Endothelial cell of umbilical vein (primary cell): ENCODE measurements around the gene MDH1. TPM values are rescaled to one million over a fixed set of nuclear protein-coding genes. Genes with fewer than 3 reads are reported as not detected.

Experiments
- BruUV-seq: library from RNA; stranded (reverse); fragments of 400-500 nt; replicated peaks from 2 replicates; lab custom pipeline; 2021; lab: Mats Ljungman, UMichigan
- CTCF ChIA-PET: fragments of 300-600, 350-600 bp; sonication (Branson Sonifier 250); formaldehyde crosslinking; loops from one replicate; lab custom pipeline; 2021; ENCODE audit warnings: antibody characterized with exemption, inconsistent platforms; lab: Charles Lee
- POLR2A ChIA-PET: fragments of 300-600, 350-600 bp; sonication (Branson Sonifier 250); formaldehyde crosslinking; loops from one replicate; lab custom pipeline; 2021; ENCODE audit warnings: antibody characterized with exemption, inconsistent platforms; lab: Charles Lee
- DNase-seq: peaks from one replicate; pipeline ENCODE4 v3.0.0-alpha.2; 2011; ENCODE audit warnings: low read depth, low spot score
- FAIRE-seq: peaks from 2 replicates; lab custom pipeline; 2011; peaks lifted over from hg19 to GRCh38; lab: Jason Lieb, UNC
- H2AFZ ChIP-seq: 2 replicates; pipeline ENCODE4 v1.6.0; 2012; ENCODE audit warnings: low read depth, low read length, control low read depth, inconsistent platforms
- H3K27ac ChIP-seq: 2 replicates; pipeline ENCODE4 v1.5.1; 2011; ENCODE audit warnings: low read depth, mild to moderate bottlenecking, control low read depth, low read length, moderate library complexity; ENCODE audit not compliant: insufficient read depth
- H3K27me3 ChIP-seq, 2 experiments: 2 replicates each; pipeline versions ENCODE4 v1.6.0 to v1.6.1; 2011; ENCODE audit warnings: low read length in 2 of 2, mixed read lengths in 1 of 2; ENCODE audit not compliant: control insufficient read depth in 2 of 2, insufficient read depth in 2 of 2
- H3K36me3 ChIP-seq, 2 experiments: 2 replicates in 1 of 2; 3 replicates in 1 of 2; pipeline ENCODE4 v1.5.1; 2011; ENCODE audit warnings: low read length in 2 of 2, mild to moderate bottlenecking in 1 of 2, moderate library complexity in 1 of 2; ENCODE audit not compliant: control insufficient read depth in 2 of 2, insufficient read depth in 2 of 2; ENCODE audit errors: extremely low read depth in 1 of 2
- H3K4me1 ChIP-seq: 3 replicates; pipeline ENCODE4 v1.5.1; 2011; ENCODE audit warnings: mild to moderate bottlenecking, low read length; ENCODE audit not compliant: control insufficient read depth, insufficient read depth; ENCODE audit errors: extremely low read depth
- H3K4me2 ChIP-seq: 2 replicates; pipeline ENCODE4 v1.6.1; 2011; ENCODE audit warnings: low read length, control low read depth, mixed read lengths; ENCODE audit not compliant: insufficient read depth
- H3K4me3 ChIP-seq, 3 experiments: fragments of 200-600 bp in 1 of 3; sonication (generic), shearing (Covaris generic) in 1 of 3; replicated peaks in 1 of 3; 2 replicates each; pipeline ENCODE4 v1.5.1; 2011 to 2016; ENCODE audit warnings: control low read depth in 3 of 3, low read length in 3 of 3, mild to moderate bottlenecking in 2 of 3, inconsistent platforms in 1 of 3, low read depth in 1 of 3, moderate library complexity in 1 of 3; ENCODE audit not compliant: insufficient read depth in 1 of 3
- H3K79me2 ChIP-seq: 2 replicates; pipeline ENCODE4 v1.6.0; 2012; ENCODE audit warnings: low read length, inconsistent platforms; ENCODE audit not compliant: control insufficient read depth, insufficient read depth
- H3K9ac ChIP-seq: replicated peaks from 2 replicates; pipeline ENCODE3; 2011; ENCODE audit warnings: low read length, control low read depth; ENCODE audit not compliant: insufficient read depth; ENCODE audit errors: extremely low read depth
- H3K9me1 ChIP-seq: replicated peaks from 3 replicates; pipeline ENCODE4 v1.6.0; 2011; ENCODE audit warnings: mild to moderate bottlenecking, low read length; ENCODE audit not compliant: control insufficient read depth, insufficient read depth; ENCODE audit errors: extremely low read depth
- H3K9me3 ChIP-seq: replicated peaks from 2 replicates; pipeline ENCODE4 v1.5.1; 2012; ENCODE audit warnings: low read length, inconsistent platforms; ENCODE audit not compliant: control insufficient read depth, insufficient read depth
- H4K20me1 ChIP-seq: replicated peaks from 2 replicates; pipeline ENCODE3; 2011; ENCODE audit warnings: mild to moderate bottlenecking, low read length; ENCODE audit not compliant: control insufficient read depth, insufficient read depth; ENCODE audit errors: extremely low read depth
- EZH2 ChIP-seq: IDR thresholded peaks from 2 replicates; pipeline ENCODE4 v1.6.1; 2012; ENCODE audit warnings: borderline replicate concordance, low read depth, mild to moderate bottlenecking, moderate library complexity, low read length, inconsistent platforms; ENCODE audit not compliant: severe bottlenecking
- FOS ChIP-seq: IDR thresholded peaks from 2 replicates; pipeline ENCODE4 v1.6.1; 2011; ENCODE audit warnings: mild to moderate bottlenecking, low read length, moderate library complexity, borderline replicate concordance; ENCODE audit not compliant: insufficient read depth
- GATA2 ChIP-seq: IDR thresholded peaks from 2 replicates; pipeline ENCODE4 v1.7.0; 2011; ENCODE audit warnings: low read depth, mild to moderate bottlenecking, moderate library complexity, mixed read lengths, low read length; ENCODE audit not compliant: insufficient read length, insufficient read depth
- JUN ChIP-seq: IDR thresholded peaks from 2 replicates; pipeline ENCODE4 v1.6.1; 2011; ENCODE audit warnings: borderline replicate concordance, low read depth; ENCODE audit not compliant: insufficient read length, insufficient read depth
- MYC ChIP-seq: IDR thresholded peaks from one replicate; pipeline ENCODE4 v1.6.1; 2011; ENCODE audit warnings: mild to moderate bottlenecking, low read depth, low read length
- POLR2A ChIP-seq: IDR thresholded peaks from 2 replicates; pipeline ENCODE4 v1.6.1; 2012; ENCODE audit warnings: low read depth, mild to moderate bottlenecking, control low read depth, low read length
- POLR2AphosphoS5 ChIP-seq: IDR thresholded peaks from 2 replicates; pipeline ENCODE4 v1.6.1; 2012; ENCODE audit warnings: low read depth, mild to moderate bottlenecking, control low read depth, low read length, moderate library complexity; ENCODE audit not compliant: insufficient read depth
- dilution Hi-C: fragments of 300-500 bp; cut with MboI; formaldehyde crosslinking; loops from one replicate; pipeline ENCODE4 v1.15.0; 2019; ENCODE audit warnings: low sequenced_read_pairs; ENCODE audit not compliant: extremely low pct_ligation_motif_present
- intact Hi-C: fragments of 100-400 bp; cut with micrococcal nuclease; formaldehyde crosslinking; loops from one replicate; pipeline ENCODE4 v1.10.0; 2022
- polyA plus RNA-seq, 4 experiments: library from polyadenylated mRNA; depleted of rRNA in 3 of 4; stranded (reverse) in 3 of 4; unstranded in 1 of 4; fragments of >200 nt; gene quantifications; 2 replicates each; pipeline versions ENCODE4 v1.2.1 to v1.2.3, GENCODE V29; 2011 to 2012; ENCODE audit warnings: missing spikeins in 1 of 4
- total RNA-seq: library from RNA; stranded (reverse); gene quantifications from 2 replicates; pipeline ENCODE4 v1.2.3, GENCODE V29; 2021
- TF ChIP-seq, protein P1 (sequence below), 2 donors: IDR thresholded peaks; 1 replicate in 1 of 2; 2 replicates in 1 of 2; pipeline ENCODE4 v1.5.1; 2011; ENCODE audit warnings: low read length in 2 of 2, mild to moderate bottlenecking in 2 of 2, moderate library complexity in 2 of 2, control low read depth in 1 of 2, inconsistent platforms in 1 of 2, low read depth in 1 of 2; ENCODE audit not compliant: insufficient read depth in 1 of 2; ENCODE audit errors: extremely low read depth in 1 of 2
- TF ChIP-seq, protein P2 (sequence below): IDR thresholded peaks from 2 replicates; pipeline ENCODE4 v1.6.1; 2011; ENCODE audit not compliant: insufficient read depth, insufficient read length

Gene MDH1
- total and polyA plus RNA-seq, 2 donors (not counting 3 experiments of a cell fraction or from before 2014, with no cell fraction given): 107 to 121 TPM

- TF ChIP-seq POLR2AphosphoS5 (no peak), JUN (no peak), POLR2A (no peak), GATA2 (no peak)
- TF ChIP-seq, protein P1, sequence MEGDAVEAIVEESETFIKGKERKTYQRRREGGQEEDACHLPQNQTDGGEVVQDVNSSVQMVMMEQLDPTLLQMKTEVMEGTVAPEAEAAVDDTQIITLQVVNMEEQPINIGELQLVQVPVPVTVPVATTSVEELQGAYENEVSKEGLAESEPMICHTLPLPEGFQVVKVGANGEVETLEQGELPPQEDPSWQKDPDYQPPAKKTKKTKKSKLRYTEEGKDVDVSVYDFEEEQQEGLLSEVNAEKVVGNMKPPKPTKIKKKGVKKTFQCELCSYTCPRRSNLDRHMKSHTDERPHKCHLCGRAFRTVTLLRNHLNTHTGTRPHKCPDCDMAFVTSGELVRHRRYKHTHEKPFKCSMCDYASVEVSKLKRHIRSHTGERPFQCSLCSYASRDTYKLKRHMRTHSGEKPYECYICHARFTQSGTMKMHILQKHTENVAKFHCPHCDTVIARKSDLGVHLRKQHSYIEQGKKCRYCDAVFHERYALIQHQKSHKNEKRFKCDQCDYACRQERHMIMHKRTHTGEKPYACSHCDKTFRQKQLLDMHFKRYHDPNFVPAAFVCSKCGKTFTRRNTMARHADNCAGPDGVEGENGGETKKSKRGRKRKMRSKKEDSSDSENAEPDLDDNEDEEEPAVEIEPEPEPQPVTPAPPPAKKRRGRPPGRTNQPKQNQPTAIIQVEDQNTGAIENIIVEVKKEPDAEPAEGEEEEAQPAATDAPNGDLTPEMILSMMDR (IDR thresholded peaks at IDR 0.05; ENCODE audit: extremely low read depth in 1 of 2, insufficient read depth in 1 of 2, low read depth in 1 of 2, low read length in 2 of 2): no peak
- ChIA-PET CTCF (no interaction called here), POLR2A (no interaction called here)
- BruUV-seq: no TSS peak
- Histone ChIP-seq H2AFZ (no peak overlapping the region), H3K9me3 (no peaks in the 10 kb centered on the region), H3K4me1 (no peaks in the 10 kb centered on the region), H3K36me3 (no peaks in the 10 kb centered on the region), H4K20me1 (no peaks in the 10 kb centered on the region), H3K9me1 (no peaks in the 10 kb centered on the region), H3K27me3 (no peaks in the 10 kb centered on the region), H3K9ac (no peak overlapping the region), H3K4me3 (no peak overlapping the region), H3K79me2 (no peaks in the 10 kb centered on the region), H3K27ac (no peak overlapping the region), H3K4me2 (no peak overlapping the region)
- intact Hi-C loops (no loop called here), dilution Hi-C loops (no loop called here)
- DNase-seq: no peak
- FAIRE-seq: no peak
Observed at GRCh38 chr2:63569740-63570139, 19.0 kb upstream of the MDH1 start.

DNA sequence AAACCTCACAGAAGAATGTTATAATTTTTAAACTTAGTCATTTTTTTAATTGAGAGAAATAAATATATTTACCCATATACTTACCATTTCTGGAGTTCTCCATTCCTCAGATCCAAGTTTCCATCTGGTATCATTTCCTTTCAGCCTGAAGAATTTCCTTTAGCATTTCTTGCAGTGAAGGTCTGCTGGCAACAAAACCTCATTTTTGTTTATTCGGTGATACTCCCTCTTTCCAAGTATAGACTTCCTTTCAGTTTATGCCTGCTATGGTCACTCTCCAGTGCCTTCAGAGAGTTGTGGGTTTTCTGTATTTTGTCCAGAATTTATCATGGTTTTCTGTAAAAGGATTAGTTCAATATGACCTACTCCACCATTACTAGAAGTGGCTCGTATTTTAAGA, 17.5 kb upstream of the MDH1 start:
- CTCF ChIA-PET: no interaction called here

More for the DNA sequence above, 17.5 kb upstream of the MDH1 start:
- Histone ChIP-seq H3K79me2 (no peaks in the 10 kb centered on the region), H4K20me1 (no peaks in the 10 kb centered on the region), H3K9ac (no peak overlapping the region), H2AFZ (no peak overlapping the region), H3K27ac (no peak overlapping the region), H3K4me1 (no peaks in the 10 kb centered on the region), H3K27me3 (no peaks in the 10 kb centered on the region), H3K4me3 (no peak overlapping the region), H3K9me1 (no peaks in the 10 kb centered on the region), H3K36me3 (no peaks in the 10 kb centered on the region), H3K4me2 (no peak overlapping the region), H3K9me3 (no peaks in the 10 kb centered on the region)
- DNase-seq: peak; percentile 81
- intact Hi-C loops: no loop called here
- POLR2A ChIA-PET: no interaction called here
- TF ChIP-seq FOS (no peak), MYC (no peak), POLR2A (no peak), POLR2AphosphoS5 (no peak), JUN (no peak), GATA2 (no peak), EZH2 (no peak)
- TF ChIP-seq, protein P2, sequence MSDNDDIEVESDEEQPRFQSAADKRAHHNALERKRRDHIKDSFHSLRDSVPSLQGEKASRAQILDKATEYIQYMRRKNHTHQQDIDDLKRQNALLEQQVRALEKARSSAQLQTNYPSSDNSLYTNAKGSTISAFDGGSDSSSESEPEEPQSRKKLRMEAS: no peak
- TF ChIP-seq, protein P1 (IDR thresholded peaks at IDR 0.05; ENCODE audit: extremely low read depth in 1 of 2, insufficient read depth in 1 of 2, low read depth in 1 of 2, low read length in 2 of 2): no peak
- BruUV-seq: no TSS peak
- dilution Hi-C loops: no loop called here
- no peak for FAIRE-seq
